CD14-positive monocyte (primary cell): ENCODE results near the gene CPNE4. TPM values are rescaled to one million over a fixed set of nuclear protein-coding genes. Genes with fewer than 3 reads are reported as not detected.

ENCODE experiments used
- DNase-seq, 3 donors: peaks; one replicate each; pipeline ENCODE4 v3.0.0-alpha.2; 2011 to 2022
- H2AFZ ChIP-seq: 2 replicates; pipeline ENCODE4 v1.6.0; 2012; ENCODE audit warnings: mild to moderate bottlenecking, low read depth, low read length, inconsistent platforms; ENCODE audit not compliant: insufficient read depth, poor library complexity, severe bottlenecking
- H3K27ac ChIP-seq, 2 donors: 1 replicate in 1 of 2; 2 replicates in 1 of 2; pipeline ENCODE4 v1.5.1; 2012 to 2013; ENCODE audit warnings: low read length in 2 of 2, control low read depth in 1 of 2, inconsistent platforms in 1 of 2, low read depth in 1 of 2, mild to moderate bottlenecking in 1 of 2
- H3K27me3 ChIP-seq, 2 donors: one replicate each; pipeline versions ENCODE4 v1.6.0 to v1.6.1; 2011 to 2013; ENCODE audit warnings: low read length in 2 of 2; ENCODE audit not compliant: control insufficient read depth in 2 of 2, insufficient read depth in 2 of 2
- H3K36me3 ChIP-seq, 2 donors: replicated peaks in 1 of 2; 1 replicate in 1 of 2; 2 replicates in 1 of 2; pipeline versions ENCODE4 v1.5.1 to v1.6.1; 2012 to 2013; ENCODE audit warnings: low read length in 2 of 2, control low read depth in 1 of 2, inconsistent platforms in 1 of 2, mild to moderate bottlenecking in 1 of 2; ENCODE audit not compliant: insufficient read depth in 2 of 2, control insufficient read depth in 1 of 2
- H3K4me1 ChIP-seq, 2 donors: 1 replicate in 1 of 2; 2 replicates in 1 of 2; pipeline versions ENCODE4 v1.5.1 to v1.6.1; 2012 to 2013; ENCODE audit warnings: low read length in 2 of 2, control low read depth in 1 of 2, inconsistent platforms in 1 of 2, mild to moderate bottlenecking in 1 of 2, moderate library complexity in 1 of 2; ENCODE audit not compliant: insufficient read depth in 2 of 2, control insufficient read depth in 1 of 2
- H3K4me2 ChIP-seq: replicated peaks from 2 replicates; pipeline ENCODE3; 2012; ENCODE audit warnings: low read length, moderate library complexity, mild to moderate bottlenecking; ENCODE audit not compliant: poor library complexity, severe bottlenecking; ENCODE audit errors: extremely low read depth
- H3K4me3 ChIP-seq, 3 experiments: fragments of 200-600 bp in 1 of 3; sonication (generic) in 1 of 3; replicated peaks in 1 of 3; 1 replicate in 2 of 3; 2 replicates in 1 of 3; pipeline ENCODE4 v1.5.1; 2011 to 2013; ENCODE audit warnings: low read length in 3 of 3, mild to moderate bottlenecking in 3 of 3, control low read depth in 2 of 3, low read depth in 2 of 3, inconsistent platforms in 1 of 3, moderate library complexity in 1 of 3
- H3K79me2 ChIP-seq: 2 replicates; pipeline ENCODE4 v1.6.0; 2012; ENCODE audit warnings: mild to moderate bottlenecking, control low read depth, inconsistent platforms, low read length, moderate library complexity; ENCODE audit not compliant: insufficient read depth
- H3K9ac ChIP-seq: 2 replicates; pipeline ENCODE4 v1.6.0; 2017; ENCODE audit warnings: low read length, mild to moderate bottlenecking; ENCODE audit not compliant: insufficient read depth, poor library complexity, severe bottlenecking
- H3K9me3 ChIP-seq, 2 donors: replicated peaks in 1 of 2; 1 replicate in 1 of 2; 2 replicates in 1 of 2; pipeline versions ENCODE4 v1.5.1 to v1.6.1; 2012 to 2013; ENCODE audit warnings: low read length in 2 of 2, control low read depth in 1 of 2; ENCODE audit not compliant: control insufficient read depth in 1 of 2, insufficient read depth in 1 of 2
- H4K20me1 ChIP-seq: 2 replicates; pipeline ENCODE4 v1.6.0; 2012; ENCODE audit warnings: mild to moderate bottlenecking, low read length, control low read depth, moderate library complexity; ENCODE audit not compliant: insufficient read depth
- H3K27ac Mint-ChIP-seq, 7 donors: one replicate each; pipeline ENCODE4 v1.8.0; 2020; ENCODE audit warnings: mild to moderate bottlenecking in 7 of 7, mixed read lengths in 7 of 7, moderate library complexity in 6 of 7, inconsistent platforms in 2 of 7
- H3K27me3 Mint-ChIP-seq, 3 donors: one replicate each; pipeline ENCODE4 v1.8.0; 2021 to 2022; ENCODE audit warnings: low read depth in 3 of 3, mild to moderate bottlenecking in 3 of 3, mixed read lengths in 3 of 3, moderate library complexity in 3 of 3, inconsistent platforms in 1 of 3
- H3K36me3 Mint-ChIP-seq, 2 donors: one replicate each; pipeline ENCODE4 v1.8.0; 2020; ENCODE audit warnings: mixed read lengths in 2 of 2, inconsistent platforms in 1 of 2, mild to moderate bottlenecking in 1 of 2
- H3K4me1 Mint-ChIP-seq: one replicate; pipeline ENCODE4 v1.8.0; 2020; ENCODE audit warnings: mild to moderate bottlenecking, mixed read lengths
- H3K4me3 Mint-ChIP-seq, 2 donors: one replicate each; pipeline ENCODE4 v1.8.0; 2020; ENCODE audit warnings: mild to moderate bottlenecking in 2 of 2, mixed read lengths in 2 of 2, moderate library complexity in 1 of 2
- H3K9me3 Mint-ChIP-seq, 7 donors: one replicate each; pipeline ENCODE4 v1.8.0; 2020 to 2022; ENCODE audit warnings: mixed read lengths in 7 of 7, mild to moderate bottlenecking in 6 of 7, moderate library complexity in 6 of 7, inconsistent platforms in 2 of 7
- WGBS: methylation state at CpG from one replicate; pipeline ENCODE4 v1.1.5; 2013; ENCODE audit warnings: missing lambda C conversion rate; ENCODE audit not compliant: insufficient coverage; 5-methylcytosine and 5-hydroxymethylcytosine counted together
- intact Hi-C, 2 donors: fragments of 100-400 bp; cut with micrococcal nuclease; formaldehyde crosslinking; loops; one replicate each; pipeline versions ENCODE4 v1.15.0 to v1.15.1; 2023
- polyA plus RNA-seq, 3 donors: library from polyadenylated mRNA; depleted of rRNA in 1 of 3; unstranded in 2 of 3; stranded (reverse) in 1 of 3; fragments of 300-500 nt in 2 of 3; fragments of >200 nt in 1 of 3; fragmentation: Illumina TruSeq in 2 of 3; gene quantifications; 1 replicate in 2 of 3; 2 replicates in 1 of 3; pipeline ENCODE4 v1.2.3, GENCODE V29; 2012 to 2021
- TF ChIP-seq, protein P1 (sequence below): fragments of 200-600 bp; IDR thresholded peaks from one replicate; pipeline ENCODE4 v1.8.0; 2022; ENCODE audit warnings: antibody characterized with exemption, mild to moderate bottlenecking

Gene CPNE4
- polyA plus RNA-seq, 3 donors, result not detected

DNA sequence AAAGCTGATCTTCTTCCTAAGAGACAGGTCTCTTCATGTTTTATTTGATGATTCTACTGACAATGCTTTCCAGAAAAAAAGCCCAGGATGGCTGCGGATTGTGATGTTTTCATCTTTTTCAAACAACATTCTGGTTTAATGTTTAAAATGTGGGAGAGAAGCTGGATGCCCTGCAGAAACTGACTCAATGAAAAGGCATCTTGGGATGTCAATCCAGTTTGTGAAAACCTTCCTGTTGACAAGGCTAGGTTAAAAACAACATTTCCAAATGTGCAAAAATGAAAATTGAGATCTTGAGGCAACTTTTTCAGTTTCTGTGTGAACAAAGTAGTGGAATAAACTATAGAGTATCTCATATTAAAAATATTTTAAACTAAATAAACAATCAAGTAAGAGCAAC is 376.0 kb downstream of the CPNE4 start:
- H3K79me2 ChIP-seq, result no peaks in the 10 kb centered on the region
- H3K4me1 Mint-ChIP-seq, result no peaks in the 10 kb centered on the region
- H3K27ac ChIP-seq, result no peak overlapping the region
- WGBS, result no CpG with 5 or more reads among the region's 1 CpG
- H3K36me3 ChIP-seq, result no peaks in the 10 kb centered on the region
- no peak for DNase-seq
- H3K36me3 Mint-ChIP-seq, result no peaks in the 10 kb centered on the region
- H4K20me1 ChIP-seq, result no peaks in the 10 kb centered on the region
- H3K9me3 ChIP-seq, result peaks cover 0 to 4% of the 10 kb centered on the region in 2 donors
- H3K4me2 ChIP-seq, result no peak overlapping the region
- H3K9me3 Mint-ChIP-seq, result peaks cover 0 to 12% (median 5%) of the 10 kb centered on the region in 7 donors
- H3K9ac ChIP-seq, result no peak overlapping the region
- no peak overlapping the region for H3K4me3 Mint-ChIP-seq
- no peak overlapping the region for H2AFZ ChIP-seq
- intact Hi-C loops, result no loop called here
- H3K4me3 ChIP-seq, result no peak overlapping the region
- peaks cover 1 to 3% (median 1%) of the 10 kb centered on the region in 3 donors for H3K27me3 Mint-ChIP-seq
- no peak overlapping the region for H3K27ac Mint-ChIP-seq
- H3K4me1 ChIP-seq, result no peaks in the 10 kb centered on the region
- TF ChIP-seq, protein P1, sequence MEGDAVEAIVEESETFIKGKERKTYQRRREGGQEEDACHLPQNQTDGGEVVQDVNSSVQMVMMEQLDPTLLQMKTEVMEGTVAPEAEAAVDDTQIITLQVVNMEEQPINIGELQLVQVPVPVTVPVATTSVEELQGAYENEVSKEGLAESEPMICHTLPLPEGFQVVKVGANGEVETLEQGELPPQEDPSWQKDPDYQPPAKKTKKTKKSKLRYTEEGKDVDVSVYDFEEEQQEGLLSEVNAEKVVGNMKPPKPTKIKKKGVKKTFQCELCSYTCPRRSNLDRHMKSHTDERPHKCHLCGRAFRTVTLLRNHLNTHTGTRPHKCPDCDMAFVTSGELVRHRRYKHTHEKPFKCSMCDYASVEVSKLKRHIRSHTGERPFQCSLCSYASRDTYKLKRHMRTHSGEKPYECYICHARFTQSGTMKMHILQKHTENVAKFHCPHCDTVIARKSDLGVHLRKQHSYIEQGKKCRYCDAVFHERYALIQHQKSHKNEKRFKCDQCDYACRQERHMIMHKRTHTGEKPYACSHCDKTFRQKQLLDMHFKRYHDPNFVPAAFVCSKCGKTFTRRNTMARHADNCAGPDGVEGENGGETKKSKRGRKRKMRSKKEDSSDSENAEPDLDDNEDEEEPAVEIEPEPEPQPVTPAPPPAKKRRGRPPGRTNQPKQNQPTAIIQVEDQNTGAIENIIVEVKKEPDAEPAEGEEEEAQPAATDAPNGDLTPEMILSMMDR, result no peak
- H3K27me3 ChIP-seq, result no peaks in the 10 kb centered on the region

DNA sequence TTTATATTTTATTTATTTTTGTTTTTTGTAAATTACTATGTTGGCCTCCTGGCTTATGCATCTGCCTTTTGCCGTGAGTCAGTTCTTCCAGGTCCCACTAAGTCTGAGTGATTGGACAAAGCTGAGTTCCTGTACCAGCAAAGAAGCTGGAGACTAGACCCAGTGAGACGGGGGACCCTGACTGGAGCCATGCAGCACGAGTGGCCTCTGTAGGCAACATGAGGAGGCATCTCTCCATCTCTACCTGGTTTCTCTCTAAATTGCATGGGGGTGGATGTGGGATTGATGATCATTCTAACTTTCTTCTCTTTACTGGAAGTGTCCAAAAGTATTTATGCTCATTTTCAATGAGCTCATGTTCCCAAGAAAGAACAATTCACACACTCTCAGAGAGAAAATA is 376.7 kb downstream of the CPNE4 start:
- TF ChIP-seq, protein P1, result no peak
- Mint-ChIP-seq H3K9me3 (peaks cover 0 to 11% (median 3%) of the 10 kb centered on the region in 7 donors), H3K4me3 (no peak overlapping the region), H3K27ac (no peak overlapping the region), H3K36me3 (no peaks in the 10 kb centered on the region), H3K4me1 (no peaks in the 10 kb centered on the region), H3K27me3 (peaks cover 1 to 3% (median 1%) of the 10 kb centered on the region in 3 donors)
- Histone ChIP-seq H2AFZ (no peak overlapping the region), H3K36me3 (no peaks in the 10 kb centered on the region), H3K4me1 (no peaks in the 10 kb centered on the region), H3K79me2 (no peaks in the 10 kb centered on the region), H3K4me3 (no peak overlapping the region), H3K27me3 (no peaks in the 10 kb centered on the region), H3K9ac (no peak overlapping the region), H3K4me2 (no peak overlapping the region), H3K9me3 (peaks cover 0 to 4% of the 10 kb centered on the region in 2 donors), H3K27ac (no peak overlapping the region), H4K20me1 (no peaks in the 10 kb centered on the region)
- no peak for DNase-seq
- intact Hi-C loops, result no loop called here
- 89% methylated on average over 1 of the region's 3 CpGs for WGBS
